AG10803 (cell line): ENCODE data around the gene CTXN1.

Source experiments
- DNase-seq: peaks from one replicate; pipeline ENCODE4 v3.0.0; 2010; ENCODE audit warnings: low read depth
- H3K4me3 ChIP-seq: 2 replicates; pipeline ENCODE4 v1.5.1; 2011; ENCODE audit warnings: mild to moderate bottlenecking, low read length, control low read depth
- TF ChIP-seq, protein P1 (sequence below): conservative IDR thresholded peaks from 2 replicates; pipeline ENCODE4 v1.5.1; 2011; ENCODE audit warnings: mild to moderate bottlenecking, low read length, control low read depth, inconsistent platforms

The CTXN1 gene

DNA sequence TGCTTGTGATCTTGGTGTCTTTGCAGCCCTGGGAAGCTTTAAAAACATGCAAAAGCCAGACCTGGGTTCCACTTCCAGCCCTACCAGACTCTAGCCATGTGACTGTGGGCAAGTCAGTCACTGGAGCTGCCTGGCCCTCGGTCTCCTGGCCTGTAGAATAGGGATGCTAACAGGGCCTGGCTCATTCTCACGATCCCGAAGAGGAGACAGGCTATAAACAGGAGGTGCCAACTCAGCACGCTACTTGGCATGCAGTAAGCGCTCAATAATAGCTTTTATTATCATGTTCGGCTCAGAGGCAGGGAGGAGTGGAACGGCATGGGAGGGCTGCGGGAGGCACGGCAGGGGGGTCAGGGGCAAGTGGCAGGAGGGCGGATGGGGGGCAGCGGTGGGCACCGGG lies 1.7 kb downstream of the CTXN1 start:
- H3K4me3 ChIP-seq, result no peak overlapping the region
- TF ChIP-seq, protein P1, sequence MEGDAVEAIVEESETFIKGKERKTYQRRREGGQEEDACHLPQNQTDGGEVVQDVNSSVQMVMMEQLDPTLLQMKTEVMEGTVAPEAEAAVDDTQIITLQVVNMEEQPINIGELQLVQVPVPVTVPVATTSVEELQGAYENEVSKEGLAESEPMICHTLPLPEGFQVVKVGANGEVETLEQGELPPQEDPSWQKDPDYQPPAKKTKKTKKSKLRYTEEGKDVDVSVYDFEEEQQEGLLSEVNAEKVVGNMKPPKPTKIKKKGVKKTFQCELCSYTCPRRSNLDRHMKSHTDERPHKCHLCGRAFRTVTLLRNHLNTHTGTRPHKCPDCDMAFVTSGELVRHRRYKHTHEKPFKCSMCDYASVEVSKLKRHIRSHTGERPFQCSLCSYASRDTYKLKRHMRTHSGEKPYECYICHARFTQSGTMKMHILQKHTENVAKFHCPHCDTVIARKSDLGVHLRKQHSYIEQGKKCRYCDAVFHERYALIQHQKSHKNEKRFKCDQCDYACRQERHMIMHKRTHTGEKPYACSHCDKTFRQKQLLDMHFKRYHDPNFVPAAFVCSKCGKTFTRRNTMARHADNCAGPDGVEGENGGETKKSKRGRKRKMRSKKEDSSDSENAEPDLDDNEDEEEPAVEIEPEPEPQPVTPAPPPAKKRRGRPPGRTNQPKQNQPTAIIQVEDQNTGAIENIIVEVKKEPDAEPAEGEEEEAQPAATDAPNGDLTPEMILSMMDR, result no peak
- no peak for DNase-seq

DNA sequence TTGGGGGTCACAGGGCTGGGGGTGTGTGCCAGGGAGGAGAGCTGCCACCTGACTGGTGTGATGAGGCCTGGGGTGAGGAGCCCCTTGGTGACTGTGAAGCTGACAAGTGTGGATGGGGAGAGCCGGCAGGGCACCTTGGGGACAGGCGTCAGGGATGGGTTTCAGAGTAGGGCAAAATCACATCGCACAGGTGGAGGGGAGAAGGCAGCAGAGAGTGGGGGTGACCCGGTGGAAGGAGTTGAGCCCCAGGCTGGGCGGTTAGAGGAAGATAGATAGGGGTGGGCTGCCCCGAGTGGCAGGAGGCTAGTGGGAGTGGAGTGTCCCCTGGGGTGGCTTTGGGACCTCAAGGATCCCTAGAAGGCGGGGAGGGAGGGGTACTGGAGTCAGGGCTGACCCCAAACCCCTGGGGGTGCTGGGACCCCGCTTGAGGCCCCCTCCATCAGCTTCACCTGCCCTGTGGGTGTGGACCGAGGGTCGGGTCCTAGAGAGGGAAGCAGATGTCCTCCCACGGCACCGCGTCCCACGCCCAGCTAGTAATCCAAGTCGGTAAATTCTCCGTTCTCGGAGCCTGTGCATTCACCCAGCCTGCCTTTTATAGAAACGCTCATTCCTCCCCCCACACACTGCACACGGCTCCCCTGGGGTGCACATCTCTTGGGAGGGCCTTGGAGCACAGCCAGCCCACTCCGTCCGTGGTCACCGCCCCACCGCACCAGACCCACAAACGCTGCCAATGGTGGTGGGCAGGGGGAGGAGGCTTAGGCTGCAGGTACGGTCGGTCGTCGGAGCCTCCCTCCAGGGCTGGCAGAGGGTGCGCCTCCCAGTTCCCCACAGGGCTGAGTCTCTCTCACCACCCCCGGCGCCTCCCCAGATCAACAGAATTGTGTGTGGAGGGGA lies 2.4 kb downstream of the CTXN1 start:
- no peak for DNase-seq
- TF ChIP-seq, protein P1, result no peak
- H3K4me3 ChIP-seq, result no peak overlapping the region

DNA sequence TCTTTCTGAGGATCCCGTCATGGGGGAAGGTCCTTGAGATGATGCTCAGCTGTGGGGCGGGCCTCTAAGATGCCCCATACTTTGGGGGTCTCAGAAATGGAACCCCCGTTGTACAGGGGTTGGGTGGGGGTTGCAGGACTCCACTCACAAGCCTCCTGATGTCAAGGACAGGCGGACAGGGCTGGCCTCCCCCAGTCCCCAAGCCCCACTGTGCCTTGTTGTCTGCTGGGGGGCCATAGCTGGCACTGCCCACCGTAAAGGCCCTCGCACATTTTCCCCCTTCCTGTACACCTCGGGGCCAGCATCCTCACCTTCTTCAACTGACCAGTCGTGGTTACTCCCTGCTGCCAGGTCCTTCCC lies 3.1 kb downstream of the CTXN1 start:
- no peak overlapping the region for H3K4me3 ChIP-seq
- no peak for DNase-seq
- TF ChIP-seq, protein P1, result no peak

DNA sequence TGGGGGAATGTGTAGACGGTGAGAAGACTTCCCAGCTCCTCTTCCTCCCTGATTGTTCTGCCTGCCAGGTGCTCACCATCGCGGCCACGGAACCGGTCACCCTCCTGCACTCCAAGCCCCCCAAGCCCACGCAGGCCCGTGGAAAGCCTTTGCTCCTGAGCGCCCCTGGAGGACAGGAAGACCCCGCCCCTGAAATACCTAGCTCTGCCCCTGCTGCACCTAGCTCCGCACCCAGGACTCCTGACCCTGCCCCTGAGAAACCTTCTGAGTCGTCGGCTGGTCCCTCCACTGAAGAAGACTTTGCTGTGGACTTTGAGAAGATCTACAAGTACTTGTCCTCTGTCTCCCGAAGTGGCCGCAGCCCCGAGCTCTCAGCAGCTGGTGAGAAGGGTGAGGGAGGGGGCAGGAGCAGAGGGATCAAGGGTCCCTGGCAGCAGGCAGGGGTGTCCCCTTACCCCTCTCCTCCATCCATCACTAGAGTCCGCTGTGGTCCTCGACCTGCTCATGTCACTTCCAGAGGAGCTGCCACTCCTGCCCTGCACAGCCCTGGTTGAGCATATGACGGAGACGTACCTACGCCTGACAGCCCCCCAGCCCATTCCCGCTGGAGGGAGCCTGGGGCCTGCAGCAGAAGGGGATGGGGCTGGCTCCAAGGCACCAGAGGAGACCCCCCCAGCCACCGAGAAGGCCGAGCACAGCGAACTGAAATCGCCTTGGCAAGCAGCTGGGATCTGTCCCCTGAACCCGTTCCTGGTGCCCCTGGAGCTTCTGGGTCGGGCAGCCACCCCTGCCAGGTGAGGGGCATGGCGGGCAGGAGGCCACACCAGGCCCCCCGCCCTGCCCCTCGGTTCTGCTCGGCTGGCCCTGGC lies 3.7 kb downstream of the CTXN1 start:
- peak overlapping the region; percentile 75; the same call in 1 of the 2 replicates for H3K4me3 ChIP-seq
- TF ChIP-seq, protein P1, result no peak
- no peak for DNase-seq

DNA sequence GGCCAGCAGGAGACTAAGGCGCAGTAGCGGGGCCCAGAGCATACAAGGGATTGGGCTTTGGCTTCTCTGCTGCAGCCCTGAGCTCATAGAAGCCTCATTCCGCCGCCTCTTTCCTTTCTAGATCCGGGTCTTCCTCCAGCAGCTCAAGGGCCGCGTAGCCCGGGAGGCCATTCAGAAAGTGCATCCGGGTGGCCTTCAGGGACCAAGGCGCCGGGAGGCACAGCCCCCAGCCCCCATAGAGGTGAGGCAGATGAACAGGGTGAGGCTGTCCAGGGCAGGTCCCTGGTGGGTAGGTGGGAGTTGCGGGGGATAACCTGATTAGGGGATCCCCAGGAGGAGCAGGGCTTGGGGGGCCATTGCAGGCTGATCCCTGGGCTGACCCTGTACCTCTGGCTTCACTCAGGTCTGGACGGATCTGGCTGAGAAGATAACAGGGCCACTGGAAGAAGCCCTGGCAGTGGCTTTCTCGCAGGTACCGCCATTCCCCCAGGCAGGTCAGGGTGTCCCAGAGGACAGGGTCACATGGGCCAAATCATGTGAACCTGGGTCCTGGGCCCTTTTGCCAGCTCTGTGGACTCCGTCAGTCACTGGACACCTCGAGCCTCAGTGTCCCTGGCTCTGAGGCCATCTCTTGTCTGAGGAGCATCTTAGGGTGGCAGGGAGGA lies 4.5 kb downstream of the CTXN1 start:
- DNase-seq, result no peak
- H3K4me3 ChIP-seq, result peak overlapping the region; percentile 75
- TF ChIP-seq, protein P1, result no peak

DNA sequence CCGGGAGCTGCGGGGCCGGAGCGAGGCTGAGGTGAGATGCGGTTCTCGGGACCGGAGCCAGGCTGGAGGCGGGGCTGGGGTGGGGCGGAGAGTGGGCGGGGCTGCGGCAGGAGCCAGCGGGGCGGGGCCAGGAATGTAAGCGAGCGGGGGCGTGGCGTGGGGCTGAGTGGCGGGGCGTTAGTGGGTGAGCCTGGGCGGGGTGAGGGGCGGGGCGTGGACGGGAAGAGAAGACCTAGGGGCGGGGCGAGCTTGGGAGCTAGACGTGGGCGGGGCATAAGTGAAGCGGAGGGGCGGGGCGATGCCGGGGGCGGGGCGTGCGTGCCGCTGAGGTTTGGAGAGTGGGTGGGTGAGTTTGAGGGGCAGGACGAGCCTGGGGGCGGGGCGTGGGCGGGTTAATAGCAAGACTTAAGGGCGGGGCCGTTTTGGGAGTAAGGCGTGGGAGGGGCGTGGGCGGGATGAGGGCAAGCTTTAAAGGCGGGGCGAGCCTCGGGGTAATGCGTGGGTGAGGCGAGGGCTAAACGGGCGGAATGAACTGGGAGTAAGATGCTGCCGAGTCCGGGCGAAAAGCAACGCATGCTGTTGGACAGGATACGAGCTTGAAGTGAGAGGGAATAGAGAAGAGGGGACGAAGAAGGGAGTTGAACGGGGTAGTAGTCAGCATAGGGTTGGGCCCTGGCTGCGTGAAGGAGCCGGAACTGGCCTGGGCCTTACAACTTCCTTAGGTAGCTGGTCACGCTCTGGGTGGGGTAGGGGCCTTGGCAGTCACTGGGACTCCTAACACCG lies 5.2 kb downstream of the CTXN1 start:
- peak overlapping the region; percentile 75 for H3K4me3 ChIP-seq
- DNase-seq, result peak; percentile 98

More for the DNA sequence above, 5.2 kb downstream of the CTXN1 start:
- TF ChIP-seq, protein P1, result no peak
